Stimulated activated CD8-positive, alpha-beta memory T cell treated with anti-CD3 and anti-CD28 coated beads, Interleukin-4, amount 100 ng/mL, for 4 hours (primary cell): ENCODE measurements around the gene C11orf86.

Experiments
- DNase-seq, 2 donors: peaks; one replicate each; pipeline ENCODE4 v3.0.0-alpha.2; 2020; ENCODE audit warnings: low read depth in 2 of 2, low spot score in 1 of 2

C11orf86 gene

GRCh38 chr11:66966351-66966750, 8.8 kb upstream of the C11orf86 start:
- DNase-seq: no peak

DNA sequence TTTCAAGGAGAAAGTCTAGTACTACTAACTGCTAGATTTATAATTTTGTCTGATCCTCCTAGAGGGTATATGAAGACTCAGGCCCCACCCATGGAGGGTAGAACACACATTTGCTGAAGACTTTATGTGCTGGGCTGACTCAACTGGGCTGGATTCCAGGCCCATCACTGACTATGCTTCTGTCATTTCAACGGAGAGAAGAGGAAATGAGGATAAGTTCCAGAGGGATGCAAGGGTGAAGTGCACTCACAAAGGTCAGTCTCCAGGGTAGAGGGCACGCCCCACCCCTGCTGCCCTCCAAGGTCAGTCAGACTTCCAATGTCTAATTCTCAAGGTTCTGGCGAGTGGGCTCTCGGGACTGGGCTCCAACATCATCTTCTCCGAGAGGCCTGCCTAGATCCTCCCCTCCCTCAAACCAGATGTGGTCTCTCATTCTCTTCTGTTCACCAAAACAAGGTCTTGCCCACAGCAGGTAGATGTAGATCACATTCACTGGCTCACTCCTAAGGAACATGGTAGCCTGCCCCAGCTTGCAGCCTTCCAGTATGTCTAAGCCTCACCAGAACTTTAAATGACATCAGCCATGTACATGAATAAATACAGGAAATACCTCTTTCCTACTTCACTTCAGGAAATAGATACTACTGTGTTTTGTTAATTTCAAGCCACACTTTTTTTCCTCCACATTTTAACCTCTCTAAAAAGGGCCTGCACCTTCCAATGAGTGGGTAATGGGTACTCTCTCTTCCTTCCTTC, 7.3 kb upstream of the C11orf86 start:
- DNase-seq: no peak

DNA sequence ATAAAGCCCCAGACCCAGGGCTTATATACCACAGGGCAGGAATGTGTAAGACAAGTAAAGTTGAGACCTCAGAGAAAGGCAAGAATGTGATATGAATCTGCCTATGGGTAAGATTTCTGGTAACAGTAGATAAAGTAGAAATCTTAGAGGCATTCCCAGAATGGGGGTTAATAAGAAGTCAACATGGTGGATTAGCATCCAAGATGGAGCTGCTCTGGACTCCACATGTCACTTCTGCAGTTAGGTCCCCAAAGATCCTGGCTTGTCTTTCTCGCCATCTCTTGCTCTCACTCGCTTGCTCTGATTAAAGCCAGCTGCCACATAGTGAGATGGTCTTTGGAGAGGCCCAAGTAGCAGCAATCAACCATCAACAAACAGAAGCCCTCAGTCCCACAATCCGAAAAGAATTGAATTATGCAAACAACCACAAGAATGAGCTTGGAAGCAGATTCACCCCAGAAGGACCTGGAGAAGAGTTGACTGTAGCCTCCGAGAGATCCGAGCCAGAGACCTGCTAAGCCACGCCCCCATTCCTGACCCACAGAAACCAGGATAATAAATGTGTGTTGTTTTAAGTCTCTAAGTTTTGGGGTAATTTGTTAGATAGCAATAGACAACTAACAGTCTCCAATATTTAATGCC, 5.4 kb upstream of the C11orf86 start:
- DNase-seq: no peak

- no peak for DNase-seq
These were observed 4.7 kb upstream of the C11orf86 start for GRCh38 chr11:66970371-66970806.

DNA sequence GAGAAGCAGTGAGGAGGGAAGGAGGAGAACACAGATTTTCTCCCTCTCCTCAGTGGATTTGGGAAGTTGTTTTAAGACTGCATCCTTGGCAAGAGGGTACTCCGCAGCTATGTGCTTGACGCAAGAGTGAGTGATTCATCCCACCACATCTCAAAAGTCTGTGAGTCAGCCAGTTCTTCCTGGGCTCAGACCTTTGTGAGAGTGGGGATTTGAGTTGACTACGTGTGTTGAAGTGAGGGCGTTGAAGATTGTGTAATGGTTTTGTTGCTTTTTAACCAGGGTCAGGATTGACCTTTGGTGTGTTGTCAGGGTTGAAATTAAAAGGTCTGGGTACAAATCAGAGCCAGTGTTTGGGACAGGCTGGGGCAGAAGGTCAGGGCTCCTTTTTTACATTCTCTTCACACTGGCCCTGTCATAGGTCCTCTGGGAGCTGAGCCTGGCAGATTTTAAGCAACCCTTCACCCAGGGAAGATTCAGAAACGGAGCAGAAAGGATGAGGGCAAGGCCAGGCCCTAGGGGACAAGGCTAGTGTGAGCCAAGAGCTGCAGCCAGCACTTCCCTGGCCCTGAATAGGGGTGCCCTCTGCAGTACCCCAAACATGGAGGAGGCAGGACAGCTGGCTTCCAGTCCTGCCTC, 4.2 kb upstream of the C11orf86 start:
- no peak for DNase-seq

- DNase-seq: no peak
These were observed 3.6 kb upstream of the C11orf86 start for GRCh38 chr11:66971488-66971887.

GRCh38 chr11:66973956-66974580, 1.0 kb upstream of the C11orf86 start:
- DNase-seq: no peak

DNA sequence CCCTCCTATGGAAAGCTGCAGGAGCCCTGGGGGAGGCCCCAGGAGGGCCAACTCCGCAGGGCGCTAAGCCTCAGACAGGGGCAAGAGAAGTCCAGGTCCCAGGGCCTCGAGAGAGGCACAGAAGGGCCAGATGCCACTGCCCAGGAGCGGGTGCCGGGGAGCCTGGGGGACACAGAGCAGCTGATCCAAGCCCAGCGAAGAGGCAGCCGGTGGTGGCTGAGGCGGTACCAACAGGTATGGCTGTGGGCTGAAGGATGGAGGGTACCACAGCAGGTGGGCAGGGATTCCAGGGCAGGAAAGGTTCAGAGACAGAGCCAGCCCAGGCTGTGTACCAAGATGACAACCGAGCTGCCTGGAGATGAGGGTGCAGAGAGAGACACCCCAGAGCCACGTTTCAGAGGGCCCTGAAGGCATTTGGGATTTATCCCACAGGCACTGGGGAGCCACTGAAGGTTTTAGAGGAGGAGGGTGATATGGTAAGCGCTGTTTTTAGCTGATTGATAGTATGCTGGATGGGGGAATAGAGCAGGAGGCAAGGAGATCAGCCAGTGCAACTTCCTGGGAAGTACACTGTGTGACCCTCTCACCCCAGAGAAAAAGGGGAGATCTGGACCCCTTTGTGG, 412 bp downstream of the C11orf86 start:
- DNase-seq: no peak

DNA sequence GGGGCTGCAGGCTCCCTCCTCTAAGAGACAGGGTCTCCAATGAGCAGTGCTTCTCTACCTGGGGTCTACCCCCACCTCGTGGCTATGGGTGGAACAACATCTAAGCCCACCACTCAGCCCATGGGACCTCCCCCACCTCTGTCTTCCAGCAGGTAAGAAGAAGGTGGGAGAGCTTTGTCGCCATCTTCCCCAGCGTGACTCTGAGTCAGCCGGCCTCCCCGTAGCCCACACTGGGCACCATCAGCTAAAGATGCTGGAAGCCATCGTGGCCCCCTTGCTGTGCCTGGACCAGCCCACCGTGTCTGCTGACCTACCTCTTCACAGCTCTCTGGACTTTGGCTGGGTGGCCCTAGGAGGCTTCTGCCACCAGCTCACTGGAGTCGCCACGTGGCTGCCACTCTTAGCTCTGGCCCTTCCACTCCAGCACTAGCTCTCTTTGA, 944 bp downstream of the C11orf86 start:
- no peak for DNase-seq

DNA sequence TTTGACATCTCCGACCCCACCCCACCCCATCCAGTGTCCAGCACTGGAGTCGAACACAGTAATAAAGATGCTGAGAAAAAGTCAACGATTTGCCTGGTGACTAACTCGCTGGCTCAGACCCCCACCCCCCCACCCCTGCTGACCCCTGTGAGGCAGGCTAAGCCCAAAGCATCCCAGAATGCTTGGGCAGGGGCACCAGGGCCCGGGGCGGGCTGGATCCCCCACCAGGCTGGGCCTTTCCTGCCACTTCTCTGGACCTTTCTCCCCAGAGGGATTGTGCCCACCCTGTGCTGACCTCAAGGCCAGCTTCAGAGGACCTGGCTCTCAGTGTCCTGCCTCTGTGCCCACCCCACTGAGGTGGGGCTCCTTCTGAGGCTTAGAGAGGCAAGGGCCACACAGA, 1.8 kb downstream of the C11orf86 start:
- DNase-seq: no peak

DNA sequence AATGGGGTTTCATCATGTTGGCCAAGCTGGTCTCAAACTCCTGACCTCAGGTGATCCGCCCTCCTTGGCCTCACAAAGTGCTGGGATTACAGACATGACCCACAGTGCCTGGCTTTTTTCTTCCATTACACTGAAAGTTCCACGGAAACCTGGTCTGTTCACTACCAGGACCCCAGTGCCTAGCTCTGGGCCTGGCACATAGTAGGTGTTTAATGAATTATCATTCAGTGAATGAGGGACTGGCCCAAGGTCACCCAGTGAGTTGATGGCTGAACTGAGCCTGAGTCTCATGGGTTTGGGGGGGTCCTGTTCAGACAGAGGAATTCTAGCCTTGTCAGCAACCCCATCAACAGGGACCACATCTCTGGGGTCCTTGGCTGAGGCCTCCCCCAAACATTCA, 3.1 kb downstream of the C11orf86 start:
- DNase-seq: no peak

- no peak for DNase-seq
These were observed 3.6 kb downstream of the C11orf86 start for GRCh38 chr11:66978717-66979116.

DNA sequence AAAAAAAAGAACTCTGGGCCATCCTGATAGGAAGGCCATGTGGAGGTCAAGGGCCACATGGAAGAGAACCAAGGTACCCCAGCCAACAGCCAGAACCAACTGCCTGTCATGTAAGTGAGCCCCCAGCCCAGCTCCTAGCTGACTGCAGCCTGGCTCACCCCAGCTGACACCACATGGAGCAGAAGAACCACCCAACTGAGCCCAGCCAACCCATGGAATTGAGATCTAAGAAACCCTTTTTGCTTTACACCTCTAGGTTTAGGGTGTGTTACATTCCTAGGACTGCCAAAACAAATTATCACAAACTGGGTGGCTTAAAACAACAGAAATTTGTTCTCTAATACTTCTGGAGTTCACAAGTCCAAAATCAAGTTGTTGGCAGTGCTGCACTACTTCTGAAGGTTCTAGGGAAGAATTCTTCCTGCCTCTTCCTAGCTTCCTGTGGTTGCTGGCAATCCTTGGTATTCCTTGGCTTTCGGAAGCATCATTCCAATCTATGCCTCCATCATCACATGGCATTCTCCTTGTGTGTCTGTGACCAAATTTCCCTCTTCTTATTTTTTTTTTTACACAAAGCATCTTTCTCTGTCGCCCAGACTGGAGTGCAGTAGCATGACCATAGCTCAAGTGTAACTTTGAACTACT, 4.4 kb downstream of the C11orf86 start:
- no peak for DNase-seq

- DNase-seq: no peak
These were observed 7.0 kb downstream of the C11orf86 start for GRCh38 chr11:66981976-66982578.

- DNase-seq: no peak
These were observed 8.3 kb downstream of the C11orf86 start for GRCh38 chr11:66983275-66983924.

- no peak for DNase-seq
These were observed 10.5 kb downstream of the C11orf86 start for GRCh38 chr11:66985508-66986177.

DNA sequence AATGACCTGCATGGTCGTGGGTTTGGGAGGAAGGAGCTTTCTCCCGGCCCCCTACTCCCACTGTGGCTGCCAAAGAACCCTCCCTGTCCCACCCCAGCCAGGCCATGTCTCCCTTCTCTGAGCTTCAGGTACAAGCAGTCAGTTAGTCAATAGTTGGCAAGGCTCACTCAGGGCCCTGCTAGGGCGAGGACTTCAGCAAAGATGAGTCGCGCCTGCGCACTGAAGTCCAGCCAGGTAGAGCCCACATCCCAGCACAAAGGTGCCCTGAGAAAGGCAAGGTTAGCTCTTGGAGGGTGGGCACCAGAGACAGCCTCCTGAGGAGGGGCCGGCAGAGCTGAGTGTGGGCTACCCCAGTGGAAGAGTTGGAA, 11.1 kb downstream of the C11orf86 start:
- DNase-seq: no peak

DNA sequence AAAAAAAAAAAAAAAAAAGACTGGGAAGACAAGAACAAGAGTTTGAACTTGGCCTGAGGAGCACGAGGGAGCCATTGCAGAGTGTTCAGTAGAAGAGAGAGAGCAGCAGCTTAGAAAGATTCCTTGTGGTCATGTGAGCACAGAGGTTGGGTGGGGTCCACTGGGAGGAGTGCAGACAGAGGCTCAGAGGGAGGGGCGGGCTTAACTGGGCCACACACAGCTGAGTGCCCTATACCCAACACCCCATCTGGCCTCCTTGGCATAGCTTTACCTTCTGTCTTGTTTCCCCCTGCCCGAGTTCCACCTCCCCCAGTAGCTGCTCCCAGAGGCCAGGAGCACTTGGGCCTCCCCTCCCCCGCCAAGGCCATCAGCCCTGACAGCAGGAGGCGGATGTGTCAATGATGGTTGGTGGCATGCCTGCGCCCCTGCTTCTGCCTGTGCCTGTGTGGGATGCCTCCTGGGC, 12.1 kb downstream of the C11orf86 start:
- DNase-seq: no peak

DNA sequence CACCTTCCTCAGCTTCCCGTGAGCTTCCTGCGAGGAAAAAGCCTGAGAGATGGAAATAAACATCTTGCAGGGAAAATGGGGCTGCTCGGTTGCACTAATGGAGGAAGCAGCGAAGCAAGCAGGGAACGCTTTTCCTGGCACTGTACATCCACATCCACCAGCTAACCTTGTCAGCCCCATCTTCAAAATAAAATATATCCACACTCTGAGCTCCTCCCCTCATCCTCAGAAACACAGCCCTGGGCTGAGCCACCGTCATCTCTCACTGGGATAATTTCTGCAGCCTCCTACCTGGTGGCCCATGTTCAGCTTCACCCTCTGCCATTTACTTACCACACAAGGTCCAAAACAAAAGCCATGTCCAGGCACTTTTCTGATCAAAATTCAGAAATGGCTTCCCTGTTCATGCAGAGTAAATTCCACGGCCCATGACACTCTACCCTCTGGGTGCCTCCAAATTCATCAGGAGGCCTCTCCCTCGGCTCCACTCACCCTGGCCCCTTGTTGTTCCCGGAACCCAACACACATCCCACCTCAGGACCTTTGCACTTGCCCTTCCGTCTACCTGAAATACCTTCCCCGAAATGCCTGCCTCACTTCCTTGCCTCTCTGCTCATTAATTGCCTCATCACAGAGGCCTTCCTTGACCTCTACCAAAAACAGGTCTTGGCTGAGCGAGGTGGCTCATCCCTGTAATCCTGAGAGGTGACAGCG, 13.0 kb downstream of the C11orf86 start:
- no peak for DNase-seq
